H1 (cell line): ENCODE results near the gene MAPT. TPM values are rescaled to one million over a fixed set of nuclear protein-coding genes. Genes with fewer than 3 reads are reported as not detected.
A peak's percentile ranks its signal among the peaks of the same experiment; 100 is the strongest.

ENCODE experiments used
- CTCF ChIA-PET: fragments of 300-600 bp; sonication (Branson Sonifier 250); formaldehyde crosslinking; loops from one replicate; lab custom pipeline; 2021; ENCODE audit not compliant: partially characterized antibody; lab: Charles Lee
- POLR2A ChIA-PET: fragments of 300-600 bp; sonication (Branson Sonifier 250); formaldehyde crosslinking; loops from one replicate; lab custom pipeline; 2021; ENCODE audit warnings: inconsistent platforms; ENCODE audit not compliant: partially characterized antibody; lab: Charles Lee
- DNase-seq, 2 experiments: peaks; one replicate each; pipeline versions ENCODE4 v3.0.0 to v3.0.0-alpha.2; 2010 to 2022; ENCODE audit warnings: low spot score in 2 of 2, low read depth in 1 of 2, mixed read lengths in 1 of 2
- FAIRE-seq: peaks from 2 replicates; lab custom pipeline; 2011; peaks lifted over from hg19 to GRCh38; lab: Jason Lieb, UNC
- H2AFZ ChIP-seq: 2 replicates; pipeline ENCODE4 v1.8.1; 2012; ENCODE audit warnings: low read length, inconsistent platforms
- H2AK5ac ChIP-seq: 2 replicates; pipeline ENCODE4 v1.6.1; 2013; ENCODE audit warnings: low read depth, low read length
- H2BK120ac ChIP-seq: replicated peaks from 2 replicates; pipeline ENCODE3; 2013; ENCODE audit warnings: low read depth, low read length, inconsistent platforms
- H2BK12ac ChIP-seq: 2 replicates; pipeline ENCODE4 v1.6.1; 2013; ENCODE audit warnings: low read depth, low read length
- H2BK15ac ChIP-seq: 2 replicates; pipeline ENCODE4 v1.6.1; 2013; ENCODE audit warnings: low read length
- H2BK20ac ChIP-seq: 2 replicates; pipeline ENCODE4 v1.6.1; 2013; ENCODE audit warnings: low read length
- H2BK5ac ChIP-seq: 2 replicates; pipeline ENCODE4 v1.6.1; 2013; ENCODE audit warnings: low read depth, low read length
- H3K14ac ChIP-seq: 2 replicates; pipeline ENCODE4 v1.6.1; 2013; ENCODE audit warnings: inconsistent platforms; ENCODE audit not compliant: insufficient read length
- H3K18ac ChIP-seq: 2 replicates; pipeline ENCODE4 v1.6.1; 2013; ENCODE audit warnings: low read length; ENCODE audit errors: extremely low read depth
- H3K23ac ChIP-seq: 2 replicates; pipeline ENCODE4 v1.6.1; 2013; ENCODE audit warnings: inconsistent platforms; ENCODE audit not compliant: insufficient read length
- H3K23me2 ChIP-seq: 2 replicates; pipeline ENCODE4 v1.6.1; 2013; ENCODE audit warnings: low read depth, low read length
- H3K27ac ChIP-seq: 2 replicates; pipeline ENCODE4 v1.6.1; 2011; ENCODE audit warnings: low read depth, low read length, inconsistent platforms
- H3K27me3 ChIP-seq, 4 experiments: replicated peaks in 1 of 4; 1 replicate in 1 of 4; 2 replicates in 3 of 4; pipeline versions ENCODE4 v1.6.1 to v1.8.1; 2011 to 2013; ENCODE audit warnings: low read length in 3 of 4, mild to moderate bottlenecking in 3 of 4, inconsistent platforms in 2 of 4, mixed read lengths in 2 of 4, moderate library complexity in 1 of 4; ENCODE audit not compliant: control insufficient read depth in 3 of 4, insufficient read depth in 3 of 4; ENCODE audit errors: extremely low read depth in 1 of 4
- H3K36me3 ChIP-seq, 4 experiments: 2 replicates each; pipeline versions ENCODE4 v1.6.1 to v1.8.1; 2011 to 2013; ENCODE audit warnings: mild to moderate bottlenecking in 4 of 4, low read length in 3 of 4, moderate library complexity in 2 of 4, control low read depth in 1 of 4, inconsistent platforms in 1 of 4; ENCODE audit not compliant: insufficient read depth in 4 of 4, control insufficient read depth in 2 of 4
- H3K4ac ChIP-seq: replicated peaks from 2 replicates; pipeline ENCODE3; 2013; ENCODE audit warnings: low read length, low read depth, mixed read lengths, inconsistent platforms; ENCODE audit not compliant: insufficient read length
- H3K4me1 ChIP-seq, 4 experiments: replicated peaks in 1 of 4; 1 replicate in 1 of 4; 2 replicates in 3 of 4; pipeline versions ENCODE4 v1.6.1 to v1.8.1; 2011 to 2013; ENCODE audit warnings: low read length in 3 of 4, inconsistent platforms in 2 of 4, mixed read lengths in 1 of 4; ENCODE audit not compliant: insufficient read depth in 4 of 4, control insufficient read depth in 3 of 4
- H3K4me2 ChIP-seq, 2 experiments: 2 replicates each; pipeline versions ENCODE4 v1.6.1 to v1.8.1; 2011 to 2013; ENCODE audit warnings: low read depth in 2 of 2, low read length in 2 of 2, control low read depth in 1 of 2, inconsistent platforms in 1 of 2, mild to moderate bottlenecking in 1 of 2; ENCODE audit not compliant: insufficient read depth in 1 of 2
- H3K4me3 ChIP-seq, 4 experiments: fragments of 200-600, 300-600 bp in 1 of 4; sonication (generic), shearing (Covaris generic), sonication (Bioruptor Twin) in 1 of 4; 2 replicates each; pipeline versions ENCODE4 v1.5.1 to v1.8.1; 2011 to 2016; ENCODE audit warnings: low read length in 4 of 4, low read depth in 3 of 4, control low read depth in 2 of 4, inconsistent platforms in 2 of 4, mild to moderate bottlenecking in 2 of 4, mixed read lengths in 1 of 4, moderate library complexity in 1 of 4; ENCODE audit not compliant: insufficient read depth in 2 of 4; ENCODE audit errors: extremely low read depth in 1 of 4
- H3K56ac ChIP-seq: replicated peaks from 2 replicates; pipeline ENCODE3; 2013; ENCODE audit warnings: low read depth, mild to moderate bottlenecking, mixed read lengths, low read length, inconsistent platforms; ENCODE audit not compliant: insufficient read length
- H3K79me1 ChIP-seq: 2 replicates; pipeline ENCODE4 v1.6.1; 2013; ENCODE audit warnings: low read depth, low read length, control low read depth
- H3K79me2 ChIP-seq, 2 experiments: 2 replicates each; pipeline versions ENCODE4 v1.6.1 to v1.8.1; 2012 to 2013; ENCODE audit warnings: low read length in 2 of 2, mild to moderate bottlenecking in 2 of 2, inconsistent platforms in 1 of 2; ENCODE audit not compliant: insufficient read depth in 2 of 2, control insufficient read depth in 1 of 2
- H3K9ac ChIP-seq, 4 experiments: replicated peaks in 1 of 4; 1 replicate in 1 of 4; 2 replicates in 3 of 4; pipeline versions ENCODE4 v1.6.1 to v1.8.1; 2011 to 2013; ENCODE audit warnings: low read depth in 3 of 4, low read length in 3 of 4, control low read depth in 2 of 4, mild to moderate bottlenecking in 2 of 4, moderate library complexity in 2 of 4, inconsistent platforms in 1 of 4; ENCODE audit errors: extremely low read depth in 1 of 4
- H3K9me3 ChIP-seq, 2 experiments: 2 replicates each; pipeline versions ENCODE4 v1.6.1 to v1.8.1; 2012 to 2013; ENCODE audit warnings: mild to moderate bottlenecking in 2 of 2, moderate library complexity in 2 of 2, control low read depth in 1 of 2, inconsistent platforms in 1 of 2, low read depth in 1 of 2, low read length in 1 of 2, mixed read lengths in 1 of 2; ENCODE audit not compliant: insufficient read depth in 2 of 2
- H4K20me1 ChIP-seq, 2 experiments: replicated peaks in 1 of 2; 2 replicates each; pipeline versions ENCODE3 to v1.8.1; 2011 to 2013; ENCODE audit warnings: inconsistent platforms in 2 of 2, low read length in 2 of 2, mild to moderate bottlenecking in 1 of 2; ENCODE audit not compliant: insufficient read depth in 2 of 2, control insufficient read depth in 1 of 2
- H4K5ac ChIP-seq: 2 replicates; pipeline ENCODE4 v1.6.1; 2013; ENCODE audit warnings: low read length, low read depth, mixed read lengths, inconsistent platforms; ENCODE audit not compliant: insufficient read length
- H4K8ac ChIP-seq: 2 replicates; pipeline ENCODE4 v1.8.0; 2013; ENCODE audit warnings: mild to moderate bottlenecking, moderate library complexity, low read length, inconsistent platforms; ENCODE audit not compliant: insufficient read depth; ENCODE audit errors: extremely low read depth
- H4K91ac ChIP-seq: replicated peaks from 2 replicates; pipeline ENCODE3; 2013; ENCODE audit warnings: low read length, mixed read lengths, inconsistent platforms; ENCODE audit not compliant: insufficient read length
- ATF2 ChIP-seq: IDR thresholded peaks from 2 replicates; pipeline ENCODE4 v1.6.1; 2012; ENCODE audit warnings: low read length, inconsistent platforms
- BRCA1 ChIP-seq: IDR thresholded peaks from 2 replicates; pipeline ENCODE4 v1.6.1; 2012; ENCODE audit warnings: low read depth, low read length, improper control_type of control experiment
- CBX5 ChIP-seq: fragments of 300-800, 300-1000 bp; sonication (generic); IDR thresholded peaks from 2 replicates; pipeline ENCODE4 v1.7.1; 2016; ENCODE audit warnings: antibody characterized with exemption, low read length, low read depth
- CTCF ChIP-seq, 3 experiments: IDR thresholded peaks; 1 replicate in 2 of 3; 2 replicates in 1 of 3; pipeline versions ENCODE4 v1.5.1 to v1.6.1; 2011; ENCODE audit warnings: low read length in 3 of 3, mild to moderate bottlenecking in 3 of 3, inconsistent platforms in 2 of 3, low read depth in 1 of 3, moderate library complexity in 1 of 3; ENCODE audit not compliant: insufficient read depth in 1 of 3; ENCODE audit errors: control extremely low read depth in 1 of 3
- EGR1 ChIP-seq: IDR thresholded peaks from 2 replicates; pipeline ENCODE4 v1.6.1; 2011; ENCODE audit warnings: low read depth, low read length, borderline replicate concordance
- SRF ChIP-seq: IDR thresholded peaks from 2 replicates; pipeline ENCODE4 v1.6.1; 2011; ENCODE audit warnings: mild to moderate bottlenecking, low read depth, low read length, moderate library complexity
- TAF7 ChIP-seq: optimal IDR thresholded peaks from 2 replicates; pipeline ENCODE3; 2011; ENCODE audit warnings: low read depth, mild to moderate bottlenecking, inconsistent platforms, low read length, moderate library complexity, borderline replicate concordance
- TBP ChIP-seq: IDR thresholded peaks from 2 replicates; pipeline ENCODE4 v1.6.1; 2011; ENCODE audit warnings: low read depth, low read length, improper control_type of control experiment
- WGBS, 2 experiments: shearing (Covaris generic) in 1 of 2; methylation state at CpG; one replicate each; pipeline versions ENCODE4 v1.1.6 to v1.1.7; 2013 to 2015; ENCODE audit warnings: low lambda C conversion rate in 2 of 2, mixed read lengths in 2 of 2, inconsistent platforms in 1 of 2, low coverage in 1 of 2, missing lambda C conversion rate in 1 of 2; ENCODE audit not compliant: insufficient replicate concordance in 2 of 2, insufficient coverage in 1 of 2, insufficient read length in 1 of 2; ENCODE audit errors: extremely low coverage in 1 of 2, missing lambda C conversion rate in 1 of 2; 5-methylcytosine and 5-hydroxymethylcytosine counted together
- polyA plus RNA-seq, 7 experiments: library from polyadenylated mRNA; depleted of rRNA in 3 of 7; stranded (reverse) in 5 of 7; unstranded in 2 of 7; fragments of >200 nt in 5 of 7; fragments of 200-250 nt in 2 of 7; gene quantifications; 1 replicate in 5 of 7; 2 replicates in 1 of 7; 4 replicates in 1 of 7; pipeline versions ENCODE4 v1.2.1 to v1.2.3, GENCODE V29; 2011 to 2013; ENCODE audit warnings: missing spikeins in 2 of 7, mixed read lengths in 2 of 7
- total RNA-seq: library from RNA; stranded (reverse); fragmentation: NEBNext Ultra II Directional; extraction: Animal tissue kit (Norgen Biotek cat#: 25700); gene quantifications from 2 replicates; pipeline ENCODE4 v1.2.1, GENCODE V29; 2021

MAPT gene
- total and polyA plus RNA-seq, 2 of the 8 experiments (the other 6 are each of a cell fraction or from before 2014, with no cell fraction given) = 0.54 to 1.7 TPM

GRCh38 chr17:45914047-45914717, 19.8 kb downstream of the MAPT start:
- no peak for DNase-seq
- no peak overlapping the region for H4K8ac ChIP-seq
- H2AFZ ChIP-seq = no peak overlapping the region
- no peak overlapping the region for H2BK20ac ChIP-seq
- no peak overlapping the region for H2BK15ac ChIP-seq
- ChIA-PET CTCF (interaction anchor here (0.8 to 1.0 kb wide), 2 partner anchors 57 to 268 kb away, joined by 3 read pairs; no protein-coding TSS in a partner anchor), POLR2A (no interaction called here)
- no peaks in the 10 kb centered on the region for H3K79me1 ChIP-seq
- no peak overlapping the region for H3K4ac ChIP-seq
- peak overlapping the region; percentile 43; the same call in 1 of the 2 replicates for H2AK5ac ChIP-seq
- no peak overlapping the region for H3K27ac ChIP-seq
- H2BK12ac ChIP-seq = no peak overlapping the region
- no peaks in the 10 kb centered on the region for H3K79me2 ChIP-seq
- H4K20me1 ChIP-seq = peaks cover 0 to 4% of the 10 kb centered on the region in 2 experiments
- H2BK5ac ChIP-seq = no peak overlapping the region
- no peaks in the 10 kb centered on the region for H3K4me1 ChIP-seq
- no peak overlapping the region for H3K14ac ChIP-seq
- H3K56ac ChIP-seq = no peak overlapping the region
- peaks cover 4% of the 10 kb centered on the region; the same call in 1 of the 2 replicates for H3K23me2 ChIP-seq
- no peaks in the 10 kb centered on the region for H3K36me3 ChIP-seq
- no peak overlapping the region for H3K18ac ChIP-seq
- H4K5ac ChIP-seq = no peak overlapping the region
- no peak overlapping the region for H3K4me3 ChIP-seq
- no peaks in the 10 kb centered on the region for H3K27me3 ChIP-seq
- no peak overlapping the region for H2BK120ac ChIP-seq
- WGBS, 2 experiments = 86% methylated on average over 10 of the region's 10 CpGs; no CpG with 5 or more reads in 1 of the 2 experiments
- no peak overlapping the region for H3K9ac ChIP-seq
- TF ChIP-seq BRCA1 (no peak), EGR1 (no peak), TAF7 (no peak), SRF (no peak), CBX5 (no peak), ATF2 (no peak), CTCF (IDR thresholded peaks at IDR 0.05; ENCODE audit: control extremely low read depth in 1 of 3, insufficient read depth in 1 of 3, low read depth in 1 of 3, low read length in 3 of 3) (no peak), TBP (no peak)
- TF ChIP-seq, all 59 proteins: peak for 0
- FAIRE-seq = no peak
- Histone ChIP-seq H3K4me2 (no peak overlapping the region), H3K23ac (no peak overlapping the region), H3K9me3 (peaks cover 3% of the 10 kb centered on the region in 2 experiments; a peak in 2 of 4 replicates), H4K91ac (no peak overlapping the region)
